ENCODE measurements around the gene RO60.

DNA sequence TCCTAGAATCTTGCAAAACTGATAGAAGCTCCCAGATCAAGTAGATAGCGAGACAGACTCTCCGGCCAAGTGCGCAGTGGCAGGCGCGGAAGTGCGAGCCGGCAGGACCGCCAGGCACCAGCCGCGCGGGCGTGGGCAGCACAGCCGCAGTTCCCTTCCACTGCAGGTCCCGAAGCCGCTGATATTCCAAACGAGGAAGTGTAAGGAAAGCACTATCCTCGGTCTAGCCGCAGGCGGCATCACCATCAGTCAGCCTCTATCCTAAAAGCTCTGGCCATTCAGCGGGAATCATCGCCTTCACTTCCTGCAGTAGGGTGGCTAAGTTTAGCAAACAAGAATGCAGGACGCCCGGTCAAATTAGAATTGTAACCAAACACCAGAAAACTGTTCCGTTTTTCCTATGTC, 45.1 kb downstream of the RO60 start:
- TF ChIP-seq EP300 (IDR thresholded peaks at IDR 0.05) (no peak), POLR2A (IDR thresholded peaks at IDR 0.05) (no peak)
- TF ChIP-seq, protein P1, sequence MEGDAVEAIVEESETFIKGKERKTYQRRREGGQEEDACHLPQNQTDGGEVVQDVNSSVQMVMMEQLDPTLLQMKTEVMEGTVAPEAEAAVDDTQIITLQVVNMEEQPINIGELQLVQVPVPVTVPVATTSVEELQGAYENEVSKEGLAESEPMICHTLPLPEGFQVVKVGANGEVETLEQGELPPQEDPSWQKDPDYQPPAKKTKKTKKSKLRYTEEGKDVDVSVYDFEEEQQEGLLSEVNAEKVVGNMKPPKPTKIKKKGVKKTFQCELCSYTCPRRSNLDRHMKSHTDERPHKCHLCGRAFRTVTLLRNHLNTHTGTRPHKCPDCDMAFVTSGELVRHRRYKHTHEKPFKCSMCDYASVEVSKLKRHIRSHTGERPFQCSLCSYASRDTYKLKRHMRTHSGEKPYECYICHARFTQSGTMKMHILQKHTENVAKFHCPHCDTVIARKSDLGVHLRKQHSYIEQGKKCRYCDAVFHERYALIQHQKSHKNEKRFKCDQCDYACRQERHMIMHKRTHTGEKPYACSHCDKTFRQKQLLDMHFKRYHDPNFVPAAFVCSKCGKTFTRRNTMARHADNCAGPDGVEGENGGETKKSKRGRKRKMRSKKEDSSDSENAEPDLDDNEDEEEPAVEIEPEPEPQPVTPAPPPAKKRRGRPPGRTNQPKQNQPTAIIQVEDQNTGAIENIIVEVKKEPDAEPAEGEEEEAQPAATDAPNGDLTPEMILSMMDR (IDR thresholded peaks at IDR 0.05): no peak

Measured in upper lobe of left lung (tissue), 4 donors.